ENCODE results near the gene MTIF3. TPM values are rescaled to one million over a fixed set of nuclear protein-coding genes. Genes with fewer than 3 reads are reported as not detected.

MTIF3 gene
- total RNA-seq, 2 donors from 2014 or later: 36.2 to 41.2 TPM

DNA sequence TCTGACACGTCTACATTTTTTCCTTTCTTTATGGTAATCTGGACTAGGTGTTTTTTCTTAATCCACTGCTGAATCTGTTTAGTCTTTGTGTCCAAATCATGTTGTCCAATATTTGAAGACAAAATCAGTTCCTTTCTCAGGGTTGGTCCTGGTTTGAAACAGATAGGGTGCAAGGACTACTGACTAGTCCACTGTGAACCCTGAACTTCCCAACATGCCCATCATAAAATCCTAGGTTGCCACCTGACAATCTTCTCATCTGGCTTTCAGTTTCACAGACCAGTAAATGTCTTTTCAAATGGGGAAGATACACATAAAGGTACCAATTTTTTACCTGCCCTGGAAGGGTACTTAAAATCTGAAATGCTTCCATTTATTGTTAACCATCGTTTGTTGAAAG is 13.2 kb downstream of the MTIF3 start:
- no peaks in the 10 kb centered on the region for H3K27me3 Mint-ChIP-seq
- H3K27ac Mint-ChIP-seq: no peak overlapping the region
- ATAC-seq (replicated peaks): no peak
- no peak overlapping the region for H3K4me3 Mint-ChIP-seq
- peaks cover 24% of the 10 kb centered on the region for H3K4me1 Mint-ChIP-seq
- H3K9me3 Mint-ChIP-seq: no peaks in the 10 kb centered on the region
- peaks cover 90% of the 10 kb centered on the region for H3K36me3 Mint-ChIP-seq (ENCODE audit: low read depth)

DNA sequence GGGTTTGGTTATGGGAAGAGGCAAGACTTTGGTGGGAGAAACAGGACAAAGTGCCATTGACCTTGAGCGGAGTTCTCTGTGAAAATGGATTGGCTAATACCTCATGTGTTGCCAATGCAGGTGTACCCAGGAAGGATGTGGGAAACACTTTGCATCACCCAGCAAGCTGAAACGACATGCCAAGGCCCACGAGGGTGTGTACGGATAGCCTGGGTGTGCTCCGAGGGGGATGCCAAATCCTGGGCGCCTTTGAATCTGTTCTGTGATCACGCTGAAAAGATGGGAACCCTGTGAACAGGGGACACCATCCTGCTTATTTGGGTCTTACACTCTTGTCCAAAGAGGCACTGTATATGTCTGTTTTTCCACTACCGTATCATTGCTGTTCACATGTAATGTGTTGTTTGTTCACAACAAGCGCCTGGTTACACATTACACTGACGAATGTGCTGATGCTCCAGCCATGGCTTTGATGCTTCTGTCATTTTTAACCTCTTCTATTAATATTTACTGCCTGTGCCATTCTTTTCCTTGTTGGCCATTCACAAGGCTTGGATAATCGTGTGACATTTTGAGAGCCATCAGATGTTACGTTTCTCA is 17.7 kb downstream of the MTIF3 start:
- H3K4me3 Mint-ChIP-seq: peak overlapping the region; percentile 19
- H3K27ac Mint-ChIP-seq: peak overlapping the region; percentile 69
- no peaks in the 10 kb centered on the region for H3K9me3 Mint-ChIP-seq

DNA sequence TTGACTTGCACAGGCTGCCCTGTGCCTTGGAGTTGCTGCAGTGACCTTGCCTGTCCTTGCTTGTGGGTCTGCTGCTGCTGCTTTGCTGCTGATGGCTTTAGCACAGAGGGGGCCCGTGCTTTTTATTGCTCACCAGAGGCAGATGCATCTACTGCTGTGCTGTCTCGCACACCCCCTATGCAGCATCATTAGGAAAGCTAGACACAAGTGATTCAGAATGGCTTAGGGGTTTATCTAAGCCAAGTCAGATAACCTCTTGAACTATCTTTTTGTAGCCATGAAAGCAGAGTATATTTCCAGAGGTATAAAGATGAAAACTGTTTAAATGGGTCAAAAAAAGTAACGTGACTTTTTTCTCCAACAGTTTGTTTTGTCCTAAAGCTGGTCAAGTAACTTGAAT is 18.2 kb downstream of the MTIF3 start:
- H3K4me3 Mint-ChIP-seq: peak overlapping the region; percentile 19
- H3K27ac Mint-ChIP-seq: peak overlapping the region; percentile 69
- H3K36me3 Mint-ChIP-seq (ENCODE audit: low read depth): peaks cover 98% of the 10 kb centered on the region
- no peaks in the 10 kb centered on the region for H3K9me3 Mint-ChIP-seq
- no peaks in the 10 kb centered on the region for H3K27me3 Mint-ChIP-seq
- H3K4me1 Mint-ChIP-seq: peaks cover 15% of the 10 kb centered on the region
- no peak for ATAC-seq (replicated peaks)

More for the DNA sequence above, 17.7 kb downstream of the MTIF3 start:
- ATAC-seq (replicated peaks): no peak
- Mint-ChIP-seq H3K4me1 (peaks cover 13% of the 10 kb centered on the region), H3K36me3 (ENCODE audit: low read depth) (peaks cover 98% of the 10 kb centered on the region), H3K27me3 (no peaks in the 10 kb centered on the region)

DNA sequence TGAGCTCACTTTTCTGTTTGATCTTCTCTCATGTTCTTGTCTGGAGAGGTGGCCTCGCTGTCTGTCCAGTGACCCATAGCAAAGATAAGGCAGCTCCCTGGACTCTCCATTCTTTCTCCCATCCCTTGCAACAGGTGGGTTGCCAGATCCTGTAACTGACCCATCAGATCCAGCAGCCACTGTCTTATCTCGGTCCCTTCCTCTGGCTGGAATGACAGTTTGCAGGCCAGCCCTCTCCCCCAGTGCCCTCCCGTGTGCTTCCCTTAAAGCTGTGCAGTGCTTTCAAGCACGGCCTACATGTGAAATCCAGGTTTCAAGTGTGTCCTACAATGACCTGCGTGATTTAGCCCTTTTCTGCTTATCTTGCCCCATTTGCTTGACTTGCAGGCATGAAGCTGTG is 22.2 kb downstream of the MTIF3 start:
- peak overlapping the region; percentile 86 for H3K4me3 Mint-ChIP-seq
- ATAC-seq (replicated peaks): no peak
- H3K36me3 Mint-ChIP-seq (ENCODE audit: low read depth): peaks cover 93% of the 10 kb centered on the region
- no peaks in the 10 kb centered on the region for H3K27me3 Mint-ChIP-seq
- peak overlapping the region; percentile 96 for H3K27ac Mint-ChIP-seq
- peaks cover 24% of the 10 kb centered on the region for H3K4me1 Mint-ChIP-seq
- H3K9me3 Mint-ChIP-seq: no peaks in the 10 kb centered on the region

DNA sequence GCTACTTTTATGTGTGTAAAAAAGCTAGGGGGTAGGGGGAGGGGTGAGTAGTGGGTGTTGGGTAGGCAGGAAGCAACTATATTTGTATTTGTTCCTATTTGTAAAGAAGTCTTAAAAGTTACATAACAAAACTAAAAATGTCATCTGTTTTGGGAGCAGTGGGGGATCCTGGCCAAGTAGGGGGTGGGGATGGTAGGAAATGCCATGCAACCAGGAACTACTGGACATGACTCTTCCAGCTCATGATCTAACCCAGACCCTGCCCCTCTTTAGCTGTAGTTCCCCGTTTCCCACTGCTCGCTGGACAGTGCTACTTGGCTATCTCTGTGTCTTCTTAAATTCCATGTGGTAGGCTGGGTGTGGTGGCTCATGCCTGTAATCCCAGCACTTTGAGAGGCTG is 22.7 kb downstream of the MTIF3 start:
- peak overlapping the region; percentile 86 for H3K4me3 Mint-ChIP-seq
- no peaks in the 10 kb centered on the region for H3K9me3 Mint-ChIP-seq
- no peak for ATAC-seq (replicated peaks)
- no peaks in the 10 kb centered on the region for H3K27me3 Mint-ChIP-seq
- peaks cover 26% of the 10 kb centered on the region for H3K4me1 Mint-ChIP-seq
- peaks cover 88% of the 10 kb centered on the region for H3K36me3 Mint-ChIP-seq (ENCODE audit: low read depth)
- peak overlapping the region; percentile 96 for H3K27ac Mint-ChIP-seq

DNA sequence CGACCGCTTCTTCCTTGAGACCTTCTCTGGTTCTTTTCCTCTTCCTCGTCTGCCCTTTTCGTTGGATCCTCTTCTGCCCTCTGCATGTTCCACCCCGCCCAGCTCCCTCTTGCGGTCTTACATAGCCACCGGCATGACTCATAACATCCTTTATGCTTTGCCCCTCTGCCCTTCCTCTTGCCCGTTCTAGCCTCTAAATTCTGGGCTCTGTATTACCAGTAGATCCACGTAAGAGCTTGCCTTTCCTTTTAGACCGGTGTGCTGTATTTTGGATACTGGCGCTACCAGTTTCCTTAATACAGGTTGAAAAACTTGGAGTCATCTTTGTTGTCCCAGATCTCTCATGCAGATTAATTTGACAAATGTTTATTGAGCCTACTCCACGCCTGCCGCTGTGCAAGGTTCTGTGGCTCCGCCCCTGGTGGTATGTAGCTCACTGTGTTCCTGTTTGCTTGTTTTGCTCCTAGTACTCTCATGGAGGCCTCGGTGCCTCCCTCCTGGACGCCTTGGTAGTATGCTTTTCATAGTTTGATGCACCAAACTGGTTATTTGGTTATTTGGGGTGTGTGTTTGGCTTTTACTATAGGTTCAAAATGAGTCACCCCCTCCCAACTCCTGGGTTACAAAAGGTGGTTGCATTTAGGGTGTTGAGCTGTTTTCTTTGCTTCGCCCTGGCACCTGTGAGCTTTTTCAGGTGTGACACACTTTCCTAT is 24.3 kb downstream of the MTIF3 start:
- H3K4me1 Mint-ChIP-seq: peaks cover 30% of the 10 kb centered on the region
- peak overlapping the region; percentile 86 for H3K4me3 Mint-ChIP-seq
- H3K36me3 Mint-ChIP-seq (ENCODE audit: low read depth): peaks cover 72% of the 10 kb centered on the region
- H3K27me3 Mint-ChIP-seq: no peaks in the 10 kb centered on the region
- H3K9me3 Mint-ChIP-seq: no peaks in the 10 kb centered on the region
- ATAC-seq (replicated peaks): peak; percentile 66
- H3K27ac Mint-ChIP-seq: peak overlapping the region; percentile 96

DNA sequence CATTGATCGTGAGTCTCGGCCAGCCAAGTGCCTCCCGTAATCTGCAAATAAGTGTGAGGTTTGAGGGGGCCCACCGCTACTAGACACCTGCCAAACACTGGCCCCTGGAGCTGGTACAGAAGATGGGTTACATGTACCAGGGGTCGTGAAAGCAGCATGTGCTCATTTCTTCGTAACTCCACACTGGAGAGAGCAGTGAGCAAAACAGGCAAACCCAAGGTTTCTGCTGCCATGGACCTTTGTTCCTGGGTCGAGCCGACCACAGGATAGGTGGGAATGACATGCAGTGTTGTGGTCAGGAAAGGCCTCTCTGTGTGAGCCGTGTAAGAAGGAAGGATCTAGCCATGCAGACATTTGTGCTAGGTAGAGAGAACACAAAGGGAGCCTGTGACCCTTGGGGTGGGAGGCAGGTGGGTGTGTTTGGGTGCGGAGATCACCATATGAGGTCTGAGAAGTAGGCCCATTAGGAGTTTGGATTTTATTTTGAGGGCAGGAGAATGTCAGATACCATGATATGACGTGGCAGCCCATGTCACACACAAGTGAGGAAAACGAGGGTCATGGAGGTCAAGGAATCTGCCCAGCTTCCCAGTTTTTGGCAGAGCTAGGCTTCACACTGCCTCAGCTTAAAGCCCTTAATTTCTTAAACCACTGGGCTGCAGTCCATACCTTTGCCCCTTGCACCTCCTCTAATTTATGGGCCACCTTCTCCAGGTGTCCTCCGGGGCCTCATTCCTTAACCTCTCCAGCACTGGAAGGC is 25.0 kb downstream of the MTIF3 start:
- peak overlapping the region; percentile 86 for H3K4me3 Mint-ChIP-seq
- H3K36me3 Mint-ChIP-seq (ENCODE audit: low read depth): peaks cover 65% of the 10 kb centered on the region
- ATAC-seq (replicated peaks): no peak
- no peaks in the 10 kb centered on the region for H3K9me3 Mint-ChIP-seq
- H3K27ac Mint-ChIP-seq: peak overlapping the region; percentile 96
- peaks cover 30% of the 10 kb centered on the region for H3K4me1 Mint-ChIP-seq
- no peaks in the 10 kb centered on the region for H3K27me3 Mint-ChIP-seq

DNA sequence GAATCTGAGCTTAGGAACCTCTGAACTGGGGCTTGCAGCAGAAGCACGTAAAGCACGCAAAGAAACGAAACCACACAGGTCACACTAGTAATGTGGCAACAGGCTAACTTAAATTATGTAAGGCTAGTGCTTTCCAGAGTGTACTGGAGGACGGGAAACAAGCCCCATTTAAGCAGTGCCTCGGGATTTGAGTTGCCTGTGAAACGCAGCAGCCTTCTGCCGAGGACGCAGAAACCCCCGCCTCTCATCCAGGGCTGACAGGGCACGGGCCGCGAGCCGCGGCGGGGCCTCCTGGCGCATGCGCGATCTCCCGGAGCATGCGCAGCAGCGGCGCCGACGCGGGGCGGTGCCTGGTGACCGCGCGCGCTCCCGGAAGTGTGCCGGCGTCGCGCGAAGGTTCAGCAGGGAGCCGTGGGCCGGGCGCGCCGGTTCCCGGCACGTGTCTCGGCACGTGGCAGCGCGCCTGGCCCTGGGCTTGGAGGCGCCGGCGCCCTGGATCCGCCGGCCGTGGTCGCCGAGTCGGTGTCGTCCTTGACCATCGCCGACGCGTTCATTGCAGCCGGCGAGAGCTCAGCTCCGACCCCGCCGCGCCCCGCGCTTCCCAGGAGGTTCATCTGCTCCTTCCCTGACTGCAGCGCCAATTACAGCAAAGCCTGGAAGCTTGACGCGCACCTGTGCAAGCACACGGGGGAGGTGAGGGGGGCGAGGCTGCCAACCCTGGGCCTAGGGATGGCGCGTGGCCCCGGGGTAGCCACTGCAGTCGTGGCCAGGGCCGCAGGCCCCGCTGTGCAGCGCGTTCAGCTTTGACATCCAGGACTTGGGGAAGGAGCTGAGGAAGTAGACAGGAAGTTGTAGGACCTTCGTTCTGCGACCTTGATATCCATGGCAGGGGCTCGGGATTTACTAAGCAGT is 25.9 kb downstream of the MTIF3 start, which contains the start of gene GTF3A:
TSS of gene GTF3A (plus strand) at position 374 of the 912 bp plus-strand sequence.
- peak; percentile 43 for ATAC-seq (replicated peaks)
- no peaks in the 10 kb centered on the region for H3K27me3 Mint-ChIP-seq
- peak within 1 kb of the TSS; percentile 86 for H3K4me3 Mint-ChIP-seq
- H3K36me3 Mint-ChIP-seq (ENCODE audit: low read depth): peaks cover 56% of the 10 kb centered on the region
- peaks cover 32% of the 10 kb centered on the region for H3K4me1 Mint-ChIP-seq
- peak within 1 kb of the TSS; percentile 96 for H3K27ac Mint-ChIP-seq
- no peaks in the 10 kb centered on the region for H3K9me3 Mint-ChIP-seq

DNA sequence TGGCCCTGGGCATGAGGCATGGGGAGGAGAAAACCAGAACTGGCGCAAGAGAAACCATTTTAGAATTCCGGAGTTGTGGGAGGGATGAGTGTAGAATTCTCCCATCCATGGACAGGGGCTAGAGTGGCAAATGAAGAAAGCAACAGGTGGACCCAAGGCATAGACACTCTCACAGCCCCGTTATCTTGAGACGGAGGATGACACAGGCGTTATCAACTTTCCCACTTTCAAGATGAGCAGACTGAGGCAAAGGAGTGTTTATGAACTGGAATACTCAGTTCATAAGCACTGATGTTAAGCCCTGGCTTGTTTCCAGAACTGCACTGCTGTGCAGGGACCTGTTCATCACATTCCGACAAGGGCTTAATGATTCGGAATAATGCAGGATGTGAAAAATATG is 27.0 kb downstream of the MTIF3 start:
- peak overlapping the region; percentile 84 for H3K27ac Mint-ChIP-seq
- no peaks in the 10 kb centered on the region for H3K27me3 Mint-ChIP-seq
- ATAC-seq (replicated peaks): peak; percentile 8
- H3K4me1 Mint-ChIP-seq: peaks cover 36% of the 10 kb centered on the region
- no peaks in the 10 kb centered on the region for H3K9me3 Mint-ChIP-seq
- H3K4me3 Mint-ChIP-seq: peak overlapping the region; percentile 86
- H3K36me3 Mint-ChIP-seq (ENCODE audit: low read depth): peaks cover 45% of the 10 kb centered on the region

DNA sequence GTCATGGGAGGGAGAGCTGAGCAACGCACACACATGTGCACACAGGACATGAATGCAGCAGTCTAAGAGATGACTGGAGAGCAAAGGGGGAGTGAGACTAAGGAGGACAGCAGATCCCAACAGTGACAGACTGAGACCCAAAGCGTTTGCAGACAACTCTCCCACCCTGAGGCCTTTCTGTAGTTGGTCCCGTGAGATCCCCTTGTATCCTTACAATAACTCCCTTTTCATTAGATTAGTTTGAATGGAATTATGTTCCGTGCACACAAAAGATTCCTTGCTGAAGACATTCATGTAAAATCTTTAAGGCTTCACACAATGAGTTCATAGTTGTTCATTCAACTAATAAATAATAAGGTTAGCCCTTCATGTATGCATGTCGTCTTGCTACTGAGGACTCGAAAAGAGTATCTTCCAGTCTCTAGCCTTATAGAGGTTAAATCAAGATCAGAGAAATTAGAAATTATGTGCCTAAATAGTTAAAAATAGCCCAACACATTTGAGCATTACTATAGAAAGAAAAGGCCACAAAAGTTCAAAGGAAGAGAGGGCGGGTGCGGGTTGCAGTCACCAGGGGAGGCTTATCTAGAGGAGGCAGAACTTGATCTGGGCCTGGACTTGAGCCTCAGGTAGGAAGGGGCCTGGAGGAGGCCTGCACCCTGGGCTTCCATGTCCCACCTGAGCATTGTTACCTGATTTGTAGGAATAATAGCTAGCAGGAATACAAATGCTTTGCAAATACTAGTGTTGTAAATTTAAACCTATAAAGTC is 29.1 kb downstream of the MTIF3 start:
- Mint-ChIP-seq H3K36me3 (ENCODE audit: low read depth) (peaks cover 24% of the 10 kb centered on the region), H3K27me3 (no peaks in the 10 kb centered on the region), H3K4me3 (no peak overlapping the region), H3K9me3 (no peaks in the 10 kb centered on the region), H3K4me1 (peaks cover 23% of the 10 kb centered on the region), H3K27ac (peak overlapping the region; percentile 84)
- no peak for ATAC-seq (replicated peaks)

DNA sequence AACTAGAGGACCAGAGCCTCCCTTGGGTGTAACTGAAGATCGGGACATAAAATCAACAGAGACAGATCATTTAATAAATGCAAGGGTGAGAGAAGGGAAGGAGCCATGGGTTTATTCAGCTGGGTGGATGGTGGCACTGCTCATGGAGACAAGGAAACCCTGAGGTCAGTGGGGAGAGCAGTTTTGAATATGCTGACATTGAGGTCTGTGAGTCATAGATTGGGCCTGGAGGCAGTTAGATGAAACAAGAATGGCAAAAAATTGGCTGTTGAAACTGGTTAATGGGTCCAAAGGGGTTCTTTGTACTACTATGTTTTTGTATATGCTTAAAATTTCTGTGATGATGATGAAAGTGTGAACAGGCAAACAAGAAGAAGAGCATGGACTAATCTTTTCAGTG is 31.0 kb downstream of the MTIF3 start:
- no peaks in the 10 kb centered on the region for H3K27me3 Mint-ChIP-seq
- H3K9me3 Mint-ChIP-seq: no peaks in the 10 kb centered on the region
- peak; percentile 45 for ATAC-seq (replicated peaks)
- H3K27ac Mint-ChIP-seq: peak overlapping the region; percentile 15
- H3K4me1 Mint-ChIP-seq: peaks cover 17% of the 10 kb centered on the region
- H3K36me3 Mint-ChIP-seq (ENCODE audit: low read depth): peaks cover 9% of the 10 kb centered on the region
- H3K4me3 Mint-ChIP-seq: no peak overlapping the region

DNA sequence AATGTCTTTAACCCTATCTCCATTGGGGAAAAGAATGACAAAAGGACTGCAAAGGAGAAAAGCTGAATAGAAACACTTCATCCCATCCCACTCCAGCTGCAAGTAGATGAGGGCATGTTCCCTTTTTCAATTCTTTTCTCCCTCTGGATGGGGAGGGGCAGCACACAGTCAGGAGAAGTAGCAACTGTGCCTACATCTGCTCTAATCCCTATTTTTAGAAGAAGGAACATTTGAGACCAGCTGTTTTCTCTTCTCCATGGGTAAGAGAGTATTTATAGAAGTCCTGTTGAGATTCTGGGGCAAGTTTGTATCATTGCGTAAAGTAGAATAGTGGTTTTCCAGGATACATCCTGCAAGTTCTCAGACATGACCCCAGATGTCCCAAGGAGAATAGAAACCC is 35.2 kb downstream of the MTIF3 start:
- no peak for ATAC-seq (replicated peaks)
- H3K4me3 Mint-ChIP-seq: no peak overlapping the region
- H3K27ac Mint-ChIP-seq: no peak overlapping the region
- no peaks in the 10 kb centered on the region for H3K36me3 Mint-ChIP-seq (ENCODE audit: low read depth)
- H3K4me1 Mint-ChIP-seq: peaks cover 7% of the 10 kb centered on the region
- no peaks in the 10 kb centered on the region for H3K9me3 Mint-ChIP-seq
- H3K27me3 Mint-ChIP-seq: peaks cover 5% of the 10 kb centered on the region

DNA sequence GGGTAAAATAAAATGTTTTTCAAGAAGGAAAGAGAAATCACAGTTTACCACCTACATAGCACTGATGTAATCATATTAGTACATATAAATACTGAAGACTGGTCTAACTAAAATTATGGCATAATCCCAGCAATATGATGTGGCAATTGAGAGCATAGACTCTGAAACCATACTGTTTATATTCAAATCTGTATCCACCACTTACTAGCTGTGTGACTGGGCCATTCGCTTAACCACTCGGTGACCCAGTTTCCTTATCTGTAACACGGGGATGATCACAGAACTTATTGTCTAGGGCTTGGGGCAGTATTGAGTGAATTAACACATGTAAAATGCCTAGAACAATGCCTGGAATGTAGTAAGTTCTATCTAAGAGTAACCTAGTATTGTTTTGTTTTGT is 39.0 kb downstream of the MTIF3 start:
- no peak overlapping the region for H3K4me3 Mint-ChIP-seq
- H3K9me3 Mint-ChIP-seq: no peaks in the 10 kb centered on the region
- peak; percentile 86 for ATAC-seq (replicated peaks)
- peaks cover 18% of the 10 kb centered on the region for H3K27me3 Mint-ChIP-seq
- H3K27ac Mint-ChIP-seq: no peak overlapping the region
- H3K4me1 Mint-ChIP-seq: no peaks in the 10 kb centered on the region
- H3K36me3 Mint-ChIP-seq (ENCODE audit: low read depth): no peaks in the 10 kb centered on the region
